GM23338 (cell line): ENCODE results near the gene GFRAL. TPM values are rescaled to one million over a fixed set of nuclear protein-coding genes. Genes with fewer than 3 reads are reported as not detected.
A peak's percentile ranks its signal among the peaks of the same experiment; 100 is the strongest.

ENCODE experiments used
- ATAC-seq: fragments of 200-7000 bp; cut with Tn5 transposase; 3 replicates; pipeline ENCODE4 v1.9.1; 2020
- DNase-seq: peaks from one replicate; pipeline ENCODE4 v3.0.0-alpha.2; 2015; ENCODE audit warnings: low spot score
- H2AFZ ChIP-seq: fragments of 200-600 bp; sonication (generic); 2 replicates; pipeline ENCODE4 v1.8.0; 2016; ENCODE audit warnings: antibody characterized with exemption, mild to moderate bottlenecking, moderate library complexity
- H3F3A ChIP-seq: fragments of 200-600 bp; sonication (generic); replicated peaks from 2 replicates; pipeline ENCODE4 v1.8.0; 2017; ENCODE audit warnings: antibody characterized with exemption, mixed run types, low read depth
- H3K27ac ChIP-seq: fragments of 200-600 bp; sonication (generic); 2 replicates; pipeline ENCODE4 v1.6.1; 2016; ENCODE audit warnings: low read depth
- H3K27me3 ChIP-seq: fragments of 200-600 bp; sonication (generic); 2 replicates; pipeline ENCODE4 v1.8.0; 2016; ENCODE audit warnings: mild to moderate bottlenecking, mixed run types, moderate library complexity; ENCODE audit not compliant: insufficient read depth
- H3K36me3 ChIP-seq: fragments of 200-600 bp; sonication (generic); 2 replicates; pipeline ENCODE4 v1.8.0; 2016; ENCODE audit warnings: mild to moderate bottlenecking; ENCODE audit not compliant: insufficient read depth
- H3K4me1 ChIP-seq: fragments of 200-600 bp; sonication (generic); 2 replicates; pipeline ENCODE4 v1.8.0; 2016; ENCODE audit warnings: mild to moderate bottlenecking, moderate library complexity; ENCODE audit not compliant: insufficient read depth
- H3K4me2 ChIP-seq: fragments of 200-600 bp; sonication (generic); 2 replicates; pipeline ENCODE4 v1.7.1; 2017; ENCODE audit warnings: mixed run types
- H3K4me3 ChIP-seq: fragments of 200-600 bp; sonication (generic); 2 replicates; pipeline ENCODE4 v1.6.1; 2016; ENCODE audit warnings: mixed run types
- H3K79me2 ChIP-seq: fragments of 200-600 bp; sonication (generic); replicated peaks from 2 replicates; pipeline ENCODE4 v1.8.0; 2017; ENCODE audit warnings: mild to moderate bottlenecking; ENCODE audit not compliant: insufficient read depth
- H3K9me2 ChIP-seq: fragments of 200-600 bp; sonication (generic); 2 replicates; pipeline ENCODE4 v1.8.0; 2017; ENCODE audit not compliant: insufficient read depth
- H4K20me1 ChIP-seq: fragments of 200-600 bp; sonication (generic); replicated peaks from 2 replicates; pipeline ENCODE4 v1.8.0; 2017; ENCODE audit warnings: mild to moderate bottlenecking; ENCODE audit not compliant: insufficient read depth
- H3K27ac Mint-ChIP-seq: 2 replicates; pipeline ENCODE4 v1.8.0; 2020; ENCODE audit warnings: inconsistent platforms, mild to moderate bottlenecking, moderate library complexity, mixed read lengths
- H3K27me3 Mint-ChIP-seq: 3 replicates; pipeline ENCODE4 v1.8.0; 2022; ENCODE audit warnings: low read depth, mild to moderate bottlenecking, moderate library complexity, mixed read lengths, inconsistent platforms; ENCODE audit not compliant: insufficient read depth, poor library complexity
- H3K36me3 Mint-ChIP-seq: 3 replicates; pipeline ENCODE4 v1.8.0; 2021; ENCODE audit warnings: low read depth, mild to moderate bottlenecking, inconsistent platforms, moderate library complexity, mixed read lengths
- H3K4me1 Mint-ChIP-seq: 3 replicates; pipeline ENCODE4 v1.8.0; 2020; ENCODE audit warnings: mild to moderate bottlenecking, inconsistent platforms, mixed read lengths
- H3K4me3 Mint-ChIP-seq: 3 replicates; pipeline ENCODE4 v1.8.0; 2021; ENCODE audit warnings: moderate library complexity, mild to moderate bottlenecking, inconsistent platforms, mixed read lengths
- H3K9me3 Mint-ChIP-seq: 3 replicates; pipeline ENCODE4 v1.8.0; 2020; ENCODE audit warnings: moderate library complexity, mild to moderate bottlenecking, inconsistent platforms, mixed read lengths
- CREB1 ChIP-seq: fragments of 250-450 bp; sonication (Bioruptor Pico); IDR thresholded peaks from 2 replicates; pipeline ENCODE4 v1.5.0; 2020; ENCODE audit warnings: low read depth, mild to moderate bottlenecking, moderate library complexity
- CTCF ChIP-seq, 2 experiments: fragments of 200-600 bp in 1 of 2; sonication (generic) in 1 of 2; conservative IDR thresholded peaks; 2 replicates each; pipeline versions ENCODE4 v1.5.1 to v1.6.1; 2016 to 2017; ENCODE audit warnings: antibody characterized with exemption in 2 of 2, low read depth in 2 of 2, mild to moderate bottlenecking in 2 of 2, moderate library complexity in 1 of 2
- STAT1 ChIP-seq: IDR thresholded peaks from one replicate; pipeline ENCODE4 v1.6.1; 2016; ENCODE audit warnings: antibody characterized with exemption; ENCODE audit not compliant: unreplicated experiment
- ZNF114 ChIP-seq: fragments of 250-450 bp; sonication (Bioruptor Pico); IDR thresholded peaks from 2 replicates; pipeline ENCODE4 v1.5.0; 2020; ENCODE audit warnings: mild to moderate bottlenecking, moderate library complexity
- ZNF331 ChIP-seq: fragments of 250-450 bp; sonication (Bioruptor Pico); IDR thresholded peaks from 2 replicates; pipeline ENCODE4 v1.5.0; 2020; ENCODE audit warnings: low read depth, mild to moderate bottlenecking, moderate library complexity
- polyA plus RNA-seq: library from polyadenylated mRNA; unstranded; fragments of >200 nt; fragmentation: Nextera tagmentation; extraction: Ambion mirVana; gene quantifications from 2 replicates; pipeline ENCODE4 v1.2.1, GENCODE V29; 2016
- total RNA-seq: library from RNA; depleted of rRNA; stranded (reverse); fragments of >200 nt; shearing (Covaris generic); gene quantifications from 2 replicates; pipeline ENCODE4 v1.2.3, GENCODE V29; 2014
- TF ChIP-seq, protein P1 (sequence below): IDR thresholded peaks from one replicate; pipeline ENCODE4 v1.6.1; 2018; ENCODE audit warnings: antibody characterized with exemption; ENCODE audit not compliant: unreplicated experiment

The GFRAL gene
- total and polyA plus RNA-seq, 2 experiments from 2014 or later = not detected

GRCh38 chr6:55445648-55446204 lies 118.5 kb downstream of the GFRAL start:
- no peak overlapping the region for H3K4me2 ChIP-seq
- TF ChIP-seq STAT1 = no peak
- peak; percentile 62 to 76 for TF ChIP-seq CTCF (conservative IDR thresholded peaks at IDR 0.05; ENCODE audit: low read depth in 2 of 2)
- no peaks in the 10 kb centered on the region for H4K20me1 ChIP-seq
- no peak overlapping the region for H2AFZ ChIP-seq
- H3K27ac ChIP-seq = no peak overlapping the region
- H3K4me3 Mint-ChIP-seq = no peak overlapping the region
- no peaks in the 10 kb centered on the region for H3K36me3 ChIP-seq
- H3K27ac Mint-ChIP-seq = no peak overlapping the region
- no peaks in the 10 kb centered on the region for H3K79me2 ChIP-seq
- no peaks in the 10 kb centered on the region for H3K4me1 ChIP-seq
- DNase-seq = peak; percentile 64
- no peaks in the 10 kb centered on the region for H3K27me3 Mint-ChIP-seq
- no peaks in the 10 kb centered on the region for H3K27me3 ChIP-seq
- no peaks in the 10 kb centered on the region for H3K9me2 ChIP-seq
- ATAC-seq = no peak
- H3K9me3 Mint-ChIP-seq = no peaks in the 10 kb centered on the region
- H3K36me3 Mint-ChIP-seq = no peaks in the 10 kb centered on the region
- H3K4me1 Mint-ChIP-seq = no peaks in the 10 kb centered on the region
- no peaks in the 10 kb centered on the region for H3F3A ChIP-seq
- no peak overlapping the region for H3K4me3 ChIP-seq

DNA sequence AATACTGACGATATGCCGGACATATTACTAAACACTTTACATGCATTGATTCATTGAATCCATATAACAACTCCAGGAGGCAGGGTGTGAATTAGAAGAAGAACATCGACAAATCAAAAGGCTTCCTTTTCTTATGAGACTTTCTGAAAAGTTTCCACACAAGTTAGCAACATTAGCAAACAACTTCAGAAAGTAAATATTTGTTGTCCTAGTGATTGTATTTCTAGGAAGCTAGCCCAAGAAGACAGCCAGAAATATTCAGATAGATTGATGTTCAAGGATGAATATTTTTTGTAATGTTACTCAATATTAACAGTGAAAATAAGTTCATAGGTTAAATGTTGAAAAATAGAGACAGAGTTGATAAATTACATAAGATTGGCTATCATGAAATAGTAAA lies 120.6 kb downstream of the GFRAL start:
- no peaks in the 10 kb centered on the region for H3K27me3 ChIP-seq
- H3K79me2 ChIP-seq = no peaks in the 10 kb centered on the region
- no peaks in the 10 kb centered on the region for H3K36me3 ChIP-seq
- no peaks in the 10 kb centered on the region for H3K9me3 Mint-ChIP-seq
- no peak overlapping the region for H3K4me2 ChIP-seq
- ATAC-seq (no peak), DNase-seq (no peak)
- H3F3A ChIP-seq = no peaks in the 10 kb centered on the region
- H4K20me1 ChIP-seq = no peaks in the 10 kb centered on the region
- no peak overlapping the region for H3K4me3 Mint-ChIP-seq
- H3K4me1 Mint-ChIP-seq = no peaks in the 10 kb centered on the region
- H3K4me1 ChIP-seq = no peaks in the 10 kb centered on the region
- no peaks in the 10 kb centered on the region for H3K36me3 Mint-ChIP-seq
- no peak overlapping the region for H3K27ac ChIP-seq
- H3K9me2 ChIP-seq = no peaks in the 10 kb centered on the region
- TF ChIP-seq CREB1 (CRISPR knock-in tag) (no peak), STAT1 (no peak), ZNF114 (no peak), ZNF331 (CRISPR knock-in tag) (no peak)
- TF ChIP-seq, protein P1, sequence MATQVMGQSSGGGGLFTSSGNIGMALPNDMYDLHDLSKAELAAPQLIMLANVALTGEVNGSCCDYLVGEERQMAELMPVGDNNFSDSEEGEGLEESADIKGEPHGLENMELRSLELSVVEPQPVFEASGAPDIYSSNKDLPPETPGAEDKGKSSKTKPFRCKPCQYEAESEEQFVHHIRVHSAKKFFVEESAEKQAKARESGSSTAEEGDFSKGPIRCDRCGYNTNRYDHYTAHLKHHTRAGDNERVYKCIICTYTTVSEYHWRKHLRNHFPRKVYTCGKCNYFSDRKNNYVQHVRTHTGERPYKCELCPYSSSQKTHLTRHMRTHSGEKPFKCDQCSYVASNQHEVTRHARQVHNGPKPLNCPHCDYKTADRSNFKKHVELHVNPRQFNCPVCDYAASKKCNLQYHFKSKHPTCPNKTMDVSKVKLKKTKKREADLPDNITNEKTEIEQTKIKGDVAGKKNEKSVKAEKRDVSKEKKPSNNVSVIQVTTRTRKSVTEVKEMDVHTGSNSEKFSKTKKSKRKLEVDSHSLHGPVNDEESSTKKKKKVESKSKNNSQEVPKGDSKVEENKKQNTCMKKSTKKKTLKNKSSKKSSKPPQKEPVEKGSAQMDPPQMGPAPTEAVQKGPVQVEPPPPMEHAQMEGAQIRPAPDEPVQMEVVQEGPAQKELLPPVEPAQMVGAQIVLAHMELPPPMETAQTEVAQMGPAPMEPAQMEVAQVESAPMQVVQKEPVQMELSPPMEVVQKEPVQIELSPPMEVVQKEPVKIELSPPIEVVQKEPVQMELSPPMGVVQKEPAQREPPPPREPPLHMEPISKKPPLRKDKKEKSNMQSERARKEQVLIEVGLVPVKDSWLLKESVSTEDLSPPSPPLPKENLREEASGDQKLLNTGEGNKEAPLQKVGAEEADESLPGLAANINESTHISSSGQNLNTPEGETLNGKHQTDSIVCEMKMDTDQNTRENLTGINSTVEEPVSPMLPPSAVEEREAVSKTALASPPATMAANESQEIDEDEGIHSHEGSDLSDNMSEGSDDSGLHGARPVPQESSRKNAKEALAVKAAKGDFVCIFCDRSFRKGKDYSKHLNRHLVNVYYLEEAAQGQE = no peak
- H3K27me3 Mint-ChIP-seq = no peaks in the 10 kb centered on the region
- no peak overlapping the region for H3K27ac Mint-ChIP-seq
- no peak overlapping the region for H2AFZ ChIP-seq
- H3K4me3 ChIP-seq = no peak overlapping the region
